Stimulated activated CD8-positive, alpha-beta memory T cell treated with anti-CD3 and anti-CD28 coated beads, Interleukin-4, amount 100 ng/mL, for 1 hour (primary cell): ENCODE data around the gene GLI3.

Experiments
- DNase-seq, 2 donors: peaks; one replicate each; pipeline ENCODE4 v3.0.0-alpha.2; 2020; ENCODE audit warnings: low read depth in 2 of 2, low spot score in 1 of 2

Gene GLI3

DNA sequence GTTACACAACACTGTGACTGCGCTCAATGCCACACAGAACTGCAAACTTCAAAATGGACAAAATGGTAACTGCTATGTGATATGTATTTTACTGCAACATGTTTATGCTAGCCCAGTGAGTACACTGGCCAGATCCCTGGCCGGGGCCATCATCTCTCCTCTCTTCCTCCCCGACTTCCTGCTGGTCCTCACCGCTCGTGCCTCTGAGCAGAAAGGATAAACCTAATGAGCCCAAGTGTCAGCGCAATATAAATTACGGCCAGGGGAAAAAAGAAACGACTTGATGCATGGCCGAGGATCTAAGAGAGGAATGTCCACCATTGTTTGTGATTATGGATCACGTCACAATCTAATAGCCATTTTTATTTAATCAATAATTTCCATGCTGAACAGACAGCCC is 225.2 kb downstream of the GLI3 start:
- no peak for DNase-seq

DNA sequence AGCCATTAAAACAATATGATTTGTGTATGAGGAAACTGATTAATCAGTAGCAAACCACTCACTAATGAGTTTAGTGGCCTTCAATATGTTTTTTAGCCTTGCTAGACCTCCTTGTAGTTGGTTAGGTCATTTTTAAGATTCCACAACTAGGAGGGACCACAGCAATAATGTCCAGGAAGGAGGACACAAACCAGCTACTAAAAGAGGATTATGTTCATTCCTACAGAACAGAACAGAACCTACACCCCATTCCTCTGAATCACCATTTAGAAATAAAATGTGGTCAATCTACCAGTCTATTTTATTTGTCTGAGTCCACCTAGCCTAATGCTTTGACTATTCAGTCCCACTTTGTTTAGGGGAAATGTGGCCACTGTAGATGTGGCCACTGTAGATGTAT is 226.3 kb downstream of the GLI3 start:
- no peak for DNase-seq

DNA sequence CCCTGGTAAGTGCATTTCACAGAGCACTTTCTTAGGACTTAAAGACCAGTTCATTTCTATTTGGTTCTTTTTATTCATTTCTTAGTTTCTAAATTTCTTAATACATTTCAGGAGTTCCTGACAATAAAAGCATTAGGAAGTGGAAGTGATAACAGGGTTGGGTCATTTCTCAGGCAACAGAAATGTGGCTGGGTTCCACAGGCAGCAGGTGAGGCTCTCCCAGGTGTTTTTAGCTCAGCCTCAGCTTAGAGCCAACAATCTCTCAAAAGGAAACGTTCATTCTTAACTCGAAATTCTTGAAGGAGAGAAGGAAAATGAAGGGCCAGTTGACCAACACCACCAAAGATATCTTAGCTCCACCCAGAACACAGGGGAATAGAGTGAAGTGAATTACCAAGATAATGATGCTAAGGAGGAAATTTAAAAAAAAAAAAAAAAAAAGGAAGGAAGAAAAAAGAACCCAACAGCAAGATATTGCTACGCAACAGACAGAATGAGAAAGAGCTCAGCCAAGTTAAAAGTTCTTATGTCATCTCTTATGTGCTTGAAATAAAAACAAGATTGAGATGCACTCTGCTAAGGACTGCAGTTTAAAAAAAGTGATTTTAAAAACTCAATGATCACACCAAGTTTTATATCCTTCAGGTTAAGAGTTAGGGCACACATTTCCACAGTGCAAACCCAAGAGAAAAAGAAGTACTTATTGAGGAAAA is 230.1 kb downstream of the GLI3 start:
- DNase-seq: no peak

- DNase-seq: no peak
Measured at GRCh38 chr7:42002654-42003053, 234.4 kb downstream of the GLI3 start.

GRCh38 chr7:41999736-42000283 is 237.2 kb downstream of the GLI3 start:
- DNase-seq: no peak

DNA sequence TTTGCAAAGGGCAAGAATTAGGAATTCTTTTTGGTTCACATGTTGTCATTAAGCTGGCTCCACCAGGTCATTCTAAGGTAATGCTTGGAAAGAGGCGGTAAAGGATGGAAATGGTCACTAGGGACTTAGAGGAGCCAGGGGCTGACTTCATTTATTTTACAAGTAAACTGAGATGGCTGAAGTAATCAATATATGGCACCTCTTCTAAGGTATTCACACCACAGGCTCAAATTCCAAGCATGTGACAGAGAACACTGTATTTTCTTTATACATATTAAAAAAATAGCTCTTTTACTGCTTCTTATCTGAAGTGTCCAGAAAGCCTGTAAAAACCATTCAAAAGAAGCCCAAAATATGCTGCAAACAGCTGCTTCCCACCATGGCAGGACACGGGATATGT is 239.0 kb downstream of the GLI3 start:
- no peak for DNase-seq

DNA sequence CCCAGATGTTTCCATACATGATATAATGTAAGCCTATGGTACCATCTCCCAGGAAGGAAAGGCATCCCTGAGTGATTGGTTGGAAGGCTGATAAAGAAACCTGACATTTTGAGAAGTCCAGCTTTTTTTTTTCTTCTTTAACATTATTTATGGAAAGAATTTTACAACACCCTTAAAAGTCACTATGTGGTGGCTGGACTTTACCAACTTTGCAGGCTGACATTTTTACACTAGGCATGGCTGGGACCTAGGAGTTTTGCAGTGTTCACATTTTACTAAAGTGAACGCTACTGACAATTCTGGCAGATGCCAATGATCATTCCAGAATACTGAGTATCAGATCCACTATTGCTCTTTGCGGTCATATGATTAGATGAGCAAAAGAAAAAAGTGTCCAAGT is 239.9 kb downstream of the GLI3 start:
- DNase-seq: no peak

DNA sequence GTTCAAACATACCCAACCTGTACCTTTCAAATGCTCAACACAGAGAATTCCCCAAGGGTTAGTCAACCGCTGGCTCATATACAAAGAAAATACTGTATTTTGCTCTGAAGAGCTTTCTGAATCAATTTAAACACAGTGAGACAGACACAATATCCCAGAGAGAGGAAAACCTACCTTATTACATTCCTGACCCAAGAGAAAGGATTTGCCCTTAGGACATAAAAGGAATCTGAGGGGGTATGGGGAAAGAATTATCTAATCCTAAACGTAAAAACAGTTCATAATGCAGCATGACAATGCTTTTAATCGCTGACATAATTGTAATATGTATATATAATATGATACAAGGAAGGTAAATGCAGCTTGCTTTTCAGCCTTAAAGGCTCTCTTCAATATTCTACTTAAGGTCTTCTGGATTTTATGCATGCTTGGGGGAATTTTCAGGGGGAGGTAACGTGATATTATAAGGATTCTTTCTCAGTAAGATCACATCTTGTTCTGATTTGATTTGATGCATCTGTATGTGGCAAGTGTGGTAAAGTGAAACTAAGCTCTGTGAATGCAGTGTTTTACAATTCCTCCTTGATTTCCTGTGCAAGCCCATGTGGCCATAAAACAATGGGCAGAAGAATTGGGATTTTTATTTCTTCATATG is 240.5 kb downstream of the GLI3 start:
- DNase-seq: no peak

GRCh38 chr7:41995632-41996271 is 241.3 kb downstream of the GLI3 start:
- no peak for DNase-seq

GRCh38 chr7:41994746-41995110 is 242.3 kb downstream of the GLI3 start:
- DNase-seq: no peak

DNA sequence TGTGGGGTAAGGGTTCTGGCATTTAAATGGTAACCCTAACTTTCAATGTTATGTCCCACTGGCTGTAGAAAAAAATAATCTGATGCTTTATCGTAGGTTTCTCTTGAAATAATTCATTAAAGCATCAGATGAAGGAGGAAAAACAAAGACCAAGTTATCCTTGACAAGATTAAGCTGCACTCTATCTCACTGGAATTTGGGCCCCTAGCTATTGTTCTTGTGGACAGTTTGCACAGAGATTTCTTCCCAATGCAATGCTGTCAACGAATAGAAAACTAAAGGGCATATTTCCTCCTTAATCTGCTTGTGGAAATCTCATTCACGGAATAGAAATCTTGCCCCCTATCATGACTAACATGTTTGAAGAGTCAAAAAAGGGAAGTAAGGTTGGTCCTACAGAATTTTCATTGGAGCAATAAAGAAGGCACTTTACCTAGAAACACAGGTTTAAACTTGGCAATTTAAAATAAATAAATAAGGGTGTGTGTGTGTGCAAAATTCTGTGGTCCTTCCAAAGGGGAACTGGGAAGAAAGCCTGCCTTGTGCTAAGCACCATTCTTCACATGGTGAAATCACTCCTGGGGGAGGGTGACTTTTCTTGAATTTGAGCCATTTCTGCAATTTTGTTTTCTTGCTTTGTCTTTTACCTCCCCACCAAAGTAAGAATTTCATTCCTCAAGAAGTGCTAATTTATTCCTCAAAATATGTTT is 242.8 kb downstream of the GLI3 start:
- DNase-seq: no peak

- DNase-seq: no peak
Measured at GRCh38 chr7:41992881-41993867, 243.8 kb downstream of the GLI3 start.

DNA sequence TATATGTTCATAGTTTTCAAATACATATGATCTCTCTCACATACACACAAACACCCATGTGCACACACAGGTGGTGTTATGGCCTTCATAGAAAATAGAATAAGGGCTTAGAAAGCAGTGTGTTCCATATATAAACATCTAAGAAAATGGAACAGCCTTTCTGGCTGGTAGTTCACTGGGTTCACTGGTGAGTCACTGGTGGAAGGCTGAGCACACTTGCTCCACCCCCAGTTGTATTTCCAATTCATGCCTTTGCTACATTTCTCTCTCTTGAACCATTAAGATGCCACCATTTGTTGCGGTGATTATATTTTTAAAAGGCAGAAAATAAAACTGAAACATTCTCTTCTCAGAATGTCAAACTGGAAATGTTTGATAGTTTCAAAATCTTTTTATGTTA is 252.1 kb downstream of the GLI3 start:
- no peak for DNase-seq

DNA sequence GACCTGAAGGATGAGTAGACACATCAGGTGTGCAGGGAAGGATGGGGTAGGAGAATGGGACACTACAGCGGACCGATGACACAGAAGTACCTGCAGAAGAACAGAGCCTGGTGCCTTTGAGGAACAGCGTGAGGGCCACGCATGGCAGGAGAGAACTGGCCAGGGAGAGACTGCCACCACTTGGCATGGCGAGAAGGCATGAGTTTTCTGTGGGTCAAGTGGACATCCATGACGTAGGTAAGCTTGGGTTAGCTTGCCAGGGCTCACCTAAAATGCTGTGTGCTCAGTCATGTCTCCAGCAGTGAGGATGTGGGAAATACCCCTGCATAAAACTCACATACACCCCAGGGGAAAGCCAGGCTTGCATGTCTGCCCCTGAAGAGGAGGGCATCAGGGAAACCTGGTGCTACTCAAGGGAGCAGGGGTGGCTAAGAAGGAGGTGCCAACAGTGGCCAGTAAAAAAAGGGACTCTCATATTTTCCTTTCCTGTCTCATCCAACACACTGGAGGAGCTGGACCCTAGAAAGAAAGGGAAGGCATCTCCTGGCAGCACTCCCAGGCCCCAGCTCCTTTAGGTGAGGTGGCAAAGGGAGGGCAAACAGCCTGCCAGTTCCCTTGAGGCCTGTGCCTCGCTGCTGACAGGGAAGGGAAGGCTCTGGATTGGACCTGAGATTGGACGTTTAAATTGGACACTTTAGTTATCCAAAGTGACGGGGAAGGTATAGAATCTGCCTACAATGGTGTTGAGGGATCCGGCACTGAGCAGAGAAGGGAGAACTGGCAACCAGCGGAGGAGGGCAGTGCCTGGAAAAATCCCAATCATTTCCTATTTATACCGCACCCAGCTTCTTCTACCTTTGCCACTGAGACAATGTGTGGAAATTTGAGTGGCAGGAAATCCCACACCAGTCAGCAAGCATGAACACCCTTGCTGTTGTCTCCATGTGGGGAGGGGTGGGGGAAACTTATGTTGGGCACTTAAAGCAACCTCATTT is 255.7 kb downstream of the GLI3 start:
- no peak for DNase-seq

DNA sequence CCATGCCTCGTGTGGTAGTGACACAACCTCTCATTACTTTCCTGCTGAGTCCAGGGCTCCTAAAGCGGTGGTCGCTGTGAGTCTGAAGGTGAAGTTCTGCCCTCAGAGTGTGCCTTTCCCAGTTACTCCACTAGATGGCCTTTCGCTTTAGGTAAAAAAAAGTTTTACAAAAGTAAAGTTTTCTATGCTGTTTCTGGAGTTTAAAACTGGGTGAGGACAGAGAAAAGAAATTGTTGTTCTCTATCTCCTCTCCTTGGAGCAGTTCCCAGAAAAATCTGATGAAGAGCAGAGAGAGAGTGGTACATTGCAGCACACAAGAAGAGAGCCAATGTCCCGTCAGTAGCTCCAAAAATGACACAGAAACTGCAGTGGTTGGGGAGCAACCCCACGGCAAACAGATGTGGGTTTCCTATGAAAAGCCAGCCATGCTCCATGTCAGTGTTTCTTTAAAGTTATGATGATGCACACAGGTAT is 257.1 kb downstream of the GLI3 start:
- DNase-seq: no peak

DNA sequence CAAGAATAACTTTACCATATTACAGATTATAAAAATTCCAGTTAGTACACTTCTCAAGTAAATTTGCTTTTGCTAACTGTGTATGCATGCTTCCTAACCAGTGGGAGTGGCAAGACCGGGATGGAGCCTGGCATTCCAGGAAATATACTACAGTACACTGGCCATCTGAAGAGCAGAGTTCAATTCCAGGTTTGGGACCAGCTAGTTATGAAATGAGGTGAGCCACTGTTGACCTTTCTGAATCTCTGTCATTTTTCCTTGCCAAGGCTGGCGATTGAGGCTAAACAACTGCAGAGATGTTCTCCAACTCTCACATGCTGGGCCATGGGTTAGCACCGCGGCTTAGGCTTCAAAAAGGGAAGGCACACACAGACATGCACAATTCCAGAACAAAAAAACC is 258.2 kb downstream of the GLI3 start:
- DNase-seq: no peak

GRCh38 chr7:41977661-41978060 is 259.3 kb downstream of the GLI3 start:
- no peak for DNase-seq

DNA sequence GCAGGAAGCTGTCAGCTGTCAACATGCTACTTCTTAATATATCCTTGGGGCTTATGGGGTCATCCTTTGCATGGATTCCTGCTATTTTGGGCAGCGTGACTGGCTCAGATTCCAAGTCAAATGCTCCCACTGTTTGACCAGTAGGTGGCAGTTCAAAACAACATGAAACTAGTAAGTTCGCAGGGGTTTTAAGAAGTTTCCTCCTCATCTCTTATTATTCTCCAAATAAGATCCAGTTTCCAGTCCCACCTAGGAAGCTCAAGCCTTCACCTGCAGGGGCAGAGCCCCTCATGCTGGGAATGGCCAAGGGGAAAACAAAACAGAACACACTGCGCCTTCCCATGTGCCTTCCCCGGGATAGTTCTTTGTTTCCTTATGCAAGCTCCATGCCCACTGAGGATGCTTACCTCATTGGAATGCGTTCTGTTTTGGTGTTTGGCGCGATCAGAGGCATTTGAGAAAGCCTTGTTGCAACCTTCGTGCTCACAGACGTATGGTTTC is 259.8 kb downstream of the GLI3 start:
- no peak for DNase-seq

DNA sequence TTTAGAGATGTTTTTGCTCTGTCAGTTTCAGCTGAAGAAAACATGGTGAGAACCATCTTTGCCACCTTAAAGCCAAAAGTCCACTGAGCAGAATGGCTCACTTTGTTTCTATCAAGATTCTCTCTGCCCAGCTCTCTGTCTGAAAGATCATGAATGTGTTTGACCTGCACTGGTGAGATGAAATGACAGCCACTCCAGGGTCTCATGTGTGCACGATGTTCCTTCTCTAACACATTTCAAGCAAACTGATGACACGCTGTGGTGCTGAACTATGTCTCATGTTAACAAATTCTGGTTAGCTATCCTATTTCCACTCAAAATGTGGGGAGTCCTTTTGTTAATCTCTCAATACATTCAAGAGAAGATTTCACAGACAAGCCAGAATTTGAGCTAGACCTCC is 260.6 kb downstream of the GLI3 start:
- no peak for DNase-seq
